Activated CD8-positive, alpha-beta T cell treated with anti-CD3 and anti-CD28 coated beads for 36 hours (primary cell): Measurements from ENCODE around the gene SEBOX. TPM values are rescaled to one million over a fixed set of nuclear protein-coding genes. Genes with fewer than 3 reads are reported as not detected.

Experiments
- ATAC-seq: fragments of 200-7000 bp; cut with Tn5 transposase; one replicate; pipeline ENCODE4 v1.10.0; 2021; ENCODE audit warnings: mild to moderate bottlenecking, moderate library complexity
- CTCF ChIA-PET: fragments of 350-600 bp; sonication (Branson Sonifier 250); formaldehyde crosslinking; loops from one replicate; lab custom pipeline; 2021; ENCODE audit warnings: antibody characterized with exemption; lab: Charles Lee
- POLR2A ChIA-PET: fragments of 350-600 bp; sonication (Branson Sonifier 250); formaldehyde crosslinking; loops from one replicate; lab custom pipeline; 2021; ENCODE audit warnings: antibody characterized with exemption; lab: Charles Lee
- DNase-seq: peaks from one replicate; pipeline ENCODE4 v3.0.0-alpha.2; 2020
- H3K27ac Mint-ChIP-seq: one replicate; pipeline ENCODE4 v1.8.0; 2021; ENCODE audit warnings: mild to moderate bottlenecking, mixed read lengths
- H3K27me3 Mint-ChIP-seq: one replicate; pipeline ENCODE4 v1.8.0; 2021; ENCODE audit warnings: mixed read lengths
- H3K36me3 Mint-ChIP-seq: one replicate; pipeline ENCODE4 v1.8.0; 2021; ENCODE audit warnings: low read depth, mixed read lengths
- H3K4me1 Mint-ChIP-seq: one replicate; pipeline ENCODE4 v1.8.0; 2021; ENCODE audit warnings: low read depth, mixed read lengths
- H3K4me3 Mint-ChIP-seq: one replicate; pipeline ENCODE4 v1.8.0; 2021; ENCODE audit warnings: mild to moderate bottlenecking, moderate library complexity, mixed read lengths
- H3K9me3 Mint-ChIP-seq: one replicate; pipeline ENCODE4 v1.8.0; 2021; ENCODE audit warnings: mixed read lengths
- CTCF ChIP-seq: fragments of 200-600 bp; IDR thresholded peaks from one replicate; pipeline ENCODE4 v1.8.0; 2022; ENCODE audit warnings: antibody characterized with exemption, mild to moderate bottlenecking
- intact Hi-C: fragments of 100-400 bp; cut with micrococcal nuclease; formaldehyde crosslinking; loops from one replicate; pipeline ENCODE4 v1.10.0; 2022
- total RNA-seq, 2 experiments: library from RNA; stranded (reverse); gene quantifications; one replicate each; pipeline ENCODE4 v1.2.3, GENCODE V29; 2021

The SEBOX gene
- total RNA-seq, 2 experiments from 2014 or later = not detected

- Mint-ChIP-seq H3K4me3 (no peak overlapping the region), H3K27ac (no peak overlapping the region), H3K27me3 (no peaks in the 10 kb centered on the region), H3K4me1 (no peaks in the 10 kb centered on the region), H3K9me3 (no peaks in the 10 kb centered on the region), H3K36me3 (peaks cover 12% of the 10 kb centered on the region)
- no peak for TF ChIP-seq CTCF
- DNase-seq (no peak), ATAC-seq (no peak)
- intact Hi-C loops = no loop called here
- POLR2A ChIA-PET = interaction anchor here (1.4 to 2.0 kb wide), 2 partner anchors 11 to 68 kb away, joined by 3 to 6 read pairs; no protein-coding TSS in a partner anchor
- CTCF ChIA-PET = interaction anchor here (1.1 kb wide), 1 partner anchor 12 kb away, joined by 6 read pairs; no protein-coding TSS in a partner anchor
Measured at GRCh38 chr17:28398280-28398981, 33.4 kb upstream of the SEBOX start.

GRCh38 chr17:28397687-28398279, 32.8 kb upstream of the SEBOX start:
- Mint-ChIP-seq H3K9me3 (no peaks in the 10 kb centered on the region), H3K4me3 (no peak overlapping the region), H3K27me3 (no peaks in the 10 kb centered on the region), H3K36me3 (peaks cover 12% of the 10 kb centered on the region), H3K4me1 (no peaks in the 10 kb centered on the region), H3K27ac (no peak overlapping the region)
- POLR2A ChIA-PET = interaction anchor here (1.9 to 2.0 kb wide), 2 partner anchors 9 to 12 kb away, joined by 5 to 6 read pairs; partner anchors contain the start of gene SLC46A1
- no peak for TF ChIP-seq CTCF
- intact Hi-C loops = no loop called here
- DNase-seq (no peak), ATAC-seq (no peak)
- CTCF ChIA-PET = interaction anchor here (1.1 kb wide), 1 partner anchor 12 kb away, joined by 6 read pairs; no protein-coding TSS in a partner anchor

- ATAC-seq = no peak
- CTCF ChIA-PET = interaction anchor here (2.3 kb wide), 1 partner anchor 19 kb away, joined by 8 read pairs; no protein-coding TSS in a partner anchor
- H3K27me3 Mint-ChIP-seq = no peaks in the 10 kb centered on the region
- intact Hi-C loops = no loop called here
- no peaks in the 10 kb centered on the region for H3K9me3 Mint-ChIP-seq
- POLR2A ChIA-PET = interaction anchor here (1.9 kb wide), 1 partner anchor 9 kb away, joined by 5 read pairs; the partner anchor contains the start of gene SLC46A1
- H3K27ac Mint-ChIP-seq = no peak overlapping the region
- no peaks in the 10 kb centered on the region for H3K4me1 Mint-ChIP-seq
- no peak for DNase-seq
- H3K36me3 Mint-ChIP-seq = peaks cover 14% of the 10 kb centered on the region
- no peak overlapping the region for H3K4me3 Mint-ChIP-seq
- TF ChIP-seq CTCF = no peak
Measured at GRCh38 chr17:28397275-28397674, 32.3 kb upstream of the SEBOX start.

- H3K4me3 Mint-ChIP-seq = no peak overlapping the region
- ChIA-PET CTCF (interaction anchor here (2.3 kb wide), 1 partner anchor 20 kb away, joined by 8 read pairs; no protein-coding TSS in a partner anchor), POLR2A (interaction anchor here (1.3 to 1.9 kb wide), 3 partner anchors 8 to 14 kb away, joined by 3 to 5 read pairs (median 3); partner anchors contain the start of gene SLC46A1)
- peaks cover 15% of the 10 kb centered on the region for H3K36me3 Mint-ChIP-seq
- H3K4me1 Mint-ChIP-seq = no peaks in the 10 kb centered on the region
- H3K27me3 Mint-ChIP-seq = no peaks in the 10 kb centered on the region
- DNase-seq (no peak), ATAC-seq (no peak)
- no peak overlapping the region for H3K27ac Mint-ChIP-seq
- intact Hi-C loops = no loop called here
- H3K9me3 Mint-ChIP-seq = no peaks in the 10 kb centered on the region
- TF ChIP-seq CTCF = no peak
Measured at GRCh38 chr17:28396635-28397239, 31.7 kb upstream of the SEBOX start.
